Body of pancreas (tissue), 4 donors: ENCODE data around the gene GRK3. TPM values are rescaled to one million over a fixed set of nuclear protein-coding genes. Genes with fewer than 3 reads are reported as not detected.
"Not testable (repeated sequence)": the region's sequence is repeated elsewhere in the genome, so short reads cannot be mapped to it uniquely, and the experiment has no call there.

ENCODE experiments used
- ATAC-seq: fragments of 150-250 bp; one replicate; pipeline ENCODE4 v1.9.1; 2016
- DNase-seq, 4 donors: peaks; one replicate each; pipeline ENCODE4 v3.0.0-alpha.2; 2019
- H3K27ac ChIP-seq, 4 donors: fragments of 200-600 bp; sonication (generic); 1 replicate in 3 of 4; 2 replicates in 1 of 4; pipeline versions ENCODE4 v1.5.1 to v1.6.1; 2016 to 2019; ENCODE audit warnings: mild to moderate bottlenecking in 1 of 4, mixed read lengths in 1 of 4, moderate library complexity in 1 of 4
- H3K27me3 ChIP-seq, 2 donors: fragments of 200-600 bp; sonication (generic); one replicate each; pipeline ENCODE4 v1.6.0; 2016; ENCODE audit warnings: mild to moderate bottlenecking in 1 of 2
- H3K36me3 ChIP-seq, 2 donors: fragments of 200-600 bp; sonication (generic); replicated peaks in 1 of 2; 2 replicates each; pipeline ENCODE4 v1.5.1; 2016; ENCODE audit warnings: low read depth in 2 of 2; ENCODE audit not compliant: insufficient read depth in 1 of 2
- H3K4me1 ChIP-seq: fragments of 200-600 bp; sonication (generic); one replicate; pipeline ENCODE4 v1.6.0; 2016
- H3K4me3 ChIP-seq, 2 donors: fragments of 200-600 bp; sonication (generic); 1 replicate in 1 of 2; 2 replicates in 1 of 2; pipeline ENCODE4 v1.5.1; 2016 to 2019
- H3K9me3 ChIP-seq, 3 donors: fragments of 200-600 bp; sonication (generic); 1 replicate in 2 of 3; 2 replicates in 1 of 3; pipeline ENCODE4 v1.5.1; 2016
- POLR2A ChIP-seq, 3 donors: fragments of 450-650 bp; IDR thresholded peaks; one replicate each; pipeline ENCODE4 v1.6.1; 2016; ENCODE audit warnings: antibody characterized with exemption in 3 of 3, mild to moderate bottlenecking in 2 of 3
- WGBS, 2 donors: methylation state at CpG; one replicate each; pipeline ENCODE4 v1.1.5; 2017; 5-methylcytosine and 5-hydroxymethylcytosine counted together
- intact Hi-C: fragments of 100-400 bp; cut with DNase I; formaldehyde crosslinking; loops from one replicate; pipeline ENCODE4 v1.15.1; 2023
- total RNA-seq, 2 donors: library from RNA; depleted of rRNA; stranded (reverse); fragments of >200 nt; gene quantifications; one replicate each; pipeline ENCODE4 v1.1.0, GENCODE V29; 2016
- TF ChIP-seq, protein P1 (sequence below), 7 experiments: fragments of 450-650 bp in 4 of 7; fragments of 200-600 bp in 3 of 7; sonication (generic) in 3 of 7; IDR thresholded peaks; one replicate each; pipeline ENCODE4 v1.5.1; 2016 to 2019; ENCODE audit warnings: antibody characterized with exemption in 7 of 7

Gene GRK3
- total RNA-seq, 2 donors from 2014 or later, result 10.4 to 10.9 TPM

DNA sequence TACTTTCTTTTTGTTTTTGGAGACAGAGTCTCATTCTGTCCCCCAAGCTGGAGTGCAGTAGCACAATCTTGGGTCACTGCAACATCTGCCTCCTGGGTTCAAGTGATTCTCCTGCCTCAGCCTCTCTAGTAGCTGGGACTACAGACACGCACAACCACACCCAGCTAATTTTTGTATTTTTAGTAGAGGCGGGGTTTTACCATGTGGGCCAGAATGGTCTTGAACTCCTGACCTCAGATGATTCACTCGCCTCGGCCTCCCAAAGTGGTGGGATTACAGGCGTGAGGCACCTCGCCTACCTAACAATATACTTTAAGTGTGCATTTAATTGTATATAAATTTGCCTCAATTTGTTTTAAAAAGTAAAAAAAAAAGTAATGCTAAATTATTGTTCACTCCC is 38.4 kb downstream of the GRK3 start:
- H3K27me3 ChIP-seq, result no peaks in the 10 kb centered on the region
- no peaks in the 10 kb centered on the region for H3K4me1 ChIP-seq
- intact Hi-C loops, result no loop called here
- no peak overlapping the region for H3K27ac ChIP-seq
- TF ChIP-seq, protein P1, sequence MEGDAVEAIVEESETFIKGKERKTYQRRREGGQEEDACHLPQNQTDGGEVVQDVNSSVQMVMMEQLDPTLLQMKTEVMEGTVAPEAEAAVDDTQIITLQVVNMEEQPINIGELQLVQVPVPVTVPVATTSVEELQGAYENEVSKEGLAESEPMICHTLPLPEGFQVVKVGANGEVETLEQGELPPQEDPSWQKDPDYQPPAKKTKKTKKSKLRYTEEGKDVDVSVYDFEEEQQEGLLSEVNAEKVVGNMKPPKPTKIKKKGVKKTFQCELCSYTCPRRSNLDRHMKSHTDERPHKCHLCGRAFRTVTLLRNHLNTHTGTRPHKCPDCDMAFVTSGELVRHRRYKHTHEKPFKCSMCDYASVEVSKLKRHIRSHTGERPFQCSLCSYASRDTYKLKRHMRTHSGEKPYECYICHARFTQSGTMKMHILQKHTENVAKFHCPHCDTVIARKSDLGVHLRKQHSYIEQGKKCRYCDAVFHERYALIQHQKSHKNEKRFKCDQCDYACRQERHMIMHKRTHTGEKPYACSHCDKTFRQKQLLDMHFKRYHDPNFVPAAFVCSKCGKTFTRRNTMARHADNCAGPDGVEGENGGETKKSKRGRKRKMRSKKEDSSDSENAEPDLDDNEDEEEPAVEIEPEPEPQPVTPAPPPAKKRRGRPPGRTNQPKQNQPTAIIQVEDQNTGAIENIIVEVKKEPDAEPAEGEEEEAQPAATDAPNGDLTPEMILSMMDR (IDR thresholded peaks at IDR 0.05), result no peak
- no peak for TF ChIP-seq POLR2A (IDR thresholded peaks at IDR 0.05)
- H3K4me3 ChIP-seq, result no peak overlapping the region
- no peaks in the 10 kb centered on the region for H3K9me3 ChIP-seq
- H3K36me3 ChIP-seq, result no peaks in the 10 kb centered on the region
- no peak for ATAC-seq
- WGBS, 2 donors, result 90% methylated on average over 6 of the region's 6 CpGs
- DNase-seq, result no peak

DNA sequence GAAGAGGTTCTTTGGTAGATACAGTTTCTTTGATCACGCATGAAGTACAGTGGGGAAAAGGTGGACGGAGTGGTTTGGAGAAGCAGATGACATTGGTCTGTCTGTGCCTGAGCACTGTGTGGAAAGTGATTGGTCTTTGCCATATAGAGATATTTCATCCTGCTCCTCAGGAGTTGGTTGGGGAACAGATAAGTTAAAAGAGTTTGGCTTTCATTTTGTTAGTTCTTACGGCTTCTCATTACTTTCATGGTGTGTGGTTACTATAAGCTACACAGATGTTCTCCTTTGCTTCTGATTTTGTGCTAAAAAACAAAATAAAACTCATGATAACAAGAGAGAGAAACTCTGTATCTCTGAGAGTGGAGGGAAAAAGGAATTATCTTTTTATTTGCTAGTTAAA is 40.7 kb downstream of the GRK3 start:
- H3K27ac ChIP-seq, ATAC-seq, H3K9me3 ChIP-seq, H3K36me3 ChIP-seq, DNase-seq, H3K4me1 ChIP-seq, H3K4me3 ChIP-seq, intact Hi-C loops, H3K27me3 ChIP-seq: not testable (repeated sequence)
- WGBS, 2 donors, result 88 to 94% methylated on average over 3 of the region's 3 CpGs

DNA sequence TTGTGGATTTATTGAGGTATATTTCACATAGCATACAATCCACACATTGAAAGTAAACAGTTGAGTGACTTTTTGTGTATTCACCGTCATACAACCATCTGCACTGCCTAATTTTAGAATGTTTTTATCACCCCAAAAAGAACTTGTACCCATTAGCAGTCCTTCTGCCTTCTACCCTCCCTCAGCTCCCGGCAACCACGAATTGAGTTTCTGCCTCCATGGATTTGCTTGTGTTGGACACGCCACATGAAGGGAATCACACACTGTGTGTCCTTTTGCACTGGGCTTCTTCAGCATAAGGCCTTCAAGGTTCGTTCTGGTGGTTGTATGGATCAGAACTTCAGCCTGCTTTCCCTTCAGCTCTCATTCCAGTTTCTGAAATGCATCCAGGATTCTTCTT is 41.1 kb downstream of the GRK3 start:
- WGBS, 2 donors, result 90 to 95% methylated on average over 5 of the region's 5 CpGs
- not testable (repeated sequence) for ATAC-seq

DNA sequence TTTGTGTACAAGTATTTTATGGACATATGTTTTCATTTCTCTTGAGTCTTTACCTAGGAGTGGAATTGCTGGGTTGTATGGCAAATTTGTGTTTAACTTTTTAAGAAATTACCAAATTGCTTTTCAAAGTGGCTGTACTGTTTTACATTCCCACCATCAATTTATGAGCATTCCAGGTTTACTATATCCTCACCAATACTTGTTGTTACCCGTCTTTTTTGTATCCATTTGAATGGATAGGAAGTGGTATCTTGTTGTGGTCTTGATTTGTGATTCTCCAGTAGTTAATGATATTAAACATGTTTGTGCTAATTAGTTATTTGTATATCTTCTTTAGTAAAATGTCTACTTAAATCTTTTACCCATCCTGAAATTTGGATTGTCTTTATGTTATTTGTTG is 46.8 kb downstream of the GRK3 start:
- intact Hi-C loops, DNase-seq, H3K9me3 ChIP-seq, H3K27me3 ChIP-seq, H3K36me3 ChIP-seq, H3K4me3 ChIP-seq, H3K27ac ChIP-seq, H3K4me1 ChIP-seq, ATAC-seq: not testable (repeated sequence)
- 94 to 96% methylated on average over 1 of the region's 1 CpG for WGBS, 2 donors

More for the DNA sequence above, 41.1 kb downstream of the GRK3 start:
- H3K36me3 ChIP-seq, H3K9me3 ChIP-seq, H3K4me1 ChIP-seq, intact Hi-C loops, H3K27ac ChIP-seq, H3K27me3 ChIP-seq, H3K4me3 ChIP-seq, DNase-seq: not testable (repeated sequence)

DNA sequence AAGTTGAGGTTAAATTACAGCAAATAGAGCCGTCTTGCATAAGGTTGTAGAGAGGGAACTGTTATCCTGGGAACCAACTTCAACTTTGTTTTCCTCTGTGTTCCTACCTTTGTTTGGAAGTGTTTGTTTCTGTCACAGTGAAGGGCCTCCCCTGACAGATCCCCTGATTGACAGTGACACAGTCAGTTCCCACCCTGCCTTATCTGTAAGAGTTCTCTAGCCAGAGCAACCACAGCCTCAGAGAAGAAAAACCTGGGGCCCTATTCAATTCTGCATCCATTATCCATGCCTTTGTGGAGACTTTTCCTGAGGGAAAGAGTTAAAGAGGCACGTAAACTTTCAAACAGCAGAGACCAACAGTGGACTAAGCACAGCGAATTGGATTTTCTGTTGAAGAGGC is 48.7 kb downstream of the GRK3 start:
- intact Hi-C loops, H3K27ac ChIP-seq, H3K4me3 ChIP-seq, DNase-seq, ATAC-seq, H3K4me1 ChIP-seq, H3K36me3 ChIP-seq, H3K27me3 ChIP-seq, H3K9me3 ChIP-seq: not testable (repeated sequence)
- 90% methylated on average over 1 of the region's 3 CpGs; no CpG with 5 or more reads in 1 of the 2 donors for WGBS, 2 donors

DNA sequence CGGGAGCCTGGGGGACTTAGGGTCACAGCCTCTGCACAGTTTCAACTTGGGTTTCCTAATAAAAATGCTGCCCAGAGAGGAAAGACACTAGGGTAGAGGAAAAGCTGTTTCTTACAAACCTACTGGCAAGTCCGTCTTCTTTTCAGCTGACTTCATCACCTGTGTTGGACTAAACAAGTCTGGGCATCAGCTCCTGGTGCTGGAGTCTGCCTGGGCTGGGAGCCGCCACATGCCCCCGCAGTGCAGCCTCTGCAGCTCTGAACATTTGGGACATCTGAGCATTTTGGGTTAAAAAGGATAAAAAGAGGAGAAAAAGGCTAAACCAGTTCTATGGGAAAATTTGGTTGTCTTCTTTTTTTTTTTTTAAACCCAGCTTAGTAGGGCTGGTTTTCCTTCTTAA is 49.1 kb downstream of the GRK3 start:
- H3K36me3 ChIP-seq, H3K9me3 ChIP-seq, H3K27me3 ChIP-seq, intact Hi-C loops, ATAC-seq, H3K4me3 ChIP-seq, DNase-seq, H3K4me1 ChIP-seq, H3K27ac ChIP-seq: not testable (repeated sequence)
- 87 to 100% methylated on average over 2 to 3 of the region's 4 CpGs for WGBS, 2 donors

DNA sequence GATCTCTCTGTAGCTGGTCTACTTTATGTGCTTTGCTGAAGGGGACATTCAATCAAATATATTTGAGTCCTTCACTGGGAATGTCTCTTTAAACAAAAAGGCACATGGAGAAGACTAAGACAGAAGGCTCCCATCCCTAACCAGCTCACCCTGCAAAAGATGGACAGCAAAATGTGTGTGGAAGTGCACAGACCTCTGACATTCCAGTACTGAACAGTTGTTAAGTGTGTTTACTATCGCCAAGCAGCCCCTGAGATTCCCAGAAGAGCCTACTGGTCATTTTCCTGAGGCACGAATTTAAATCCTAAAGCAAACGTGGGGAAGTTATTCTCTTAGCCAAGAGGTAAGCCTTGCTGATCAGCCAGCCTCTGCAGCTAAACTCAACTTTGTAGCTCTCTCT is 50.3 kb downstream of the GRK3 start:
- H3K27me3 ChIP-seq, H3K4me1 ChIP-seq, intact Hi-C loops, H3K9me3 ChIP-seq, DNase-seq, H3K27ac ChIP-seq, H3K4me3 ChIP-seq, H3K36me3 ChIP-seq, ATAC-seq: not testable (repeated sequence)
- WGBS, 2 donors, result 61 to 70% methylated on average over 3 of the region's 3 CpGs

DNA sequence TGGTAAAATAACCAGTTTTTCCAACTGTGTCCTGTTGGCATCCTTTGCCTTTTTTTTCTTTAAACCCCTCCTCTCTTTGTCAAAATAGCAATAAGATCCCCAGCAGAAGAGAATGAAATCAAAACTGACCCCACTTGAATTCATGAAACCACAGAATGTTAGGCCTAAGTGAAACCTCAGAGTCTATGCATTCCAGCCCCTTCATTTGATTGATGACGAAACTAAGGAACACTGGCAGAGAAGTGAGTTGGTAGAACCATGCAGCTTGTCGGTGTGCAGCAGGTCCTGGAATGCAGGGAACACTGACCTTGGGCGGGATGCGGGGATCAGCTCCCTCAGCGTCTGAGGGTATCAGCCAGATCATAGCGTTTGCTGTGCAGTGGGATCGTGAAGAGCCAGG is 57.5 kb downstream of the GRK3 start:
- TF ChIP-seq, protein P1 (IDR thresholded peaks at IDR 0.05), result no peak
- TF ChIP-seq POLR2A (IDR thresholded peaks at IDR 0.05), result no peak
- no peaks in the 10 kb centered on the region for H3K27me3 ChIP-seq
- DNase-seq (peak in 1 of 4 donors; percentile 13), ATAC-seq (peak; percentile 59)
- H3K9me3 ChIP-seq, result no peaks in the 10 kb centered on the region
- no peak overlapping the region for H3K4me3 ChIP-seq
- WGBS, 2 donors, result 60 to 70% methylated on average over 7 of the region's 7 CpGs
- H3K36me3 ChIP-seq, result no peaks in the 10 kb centered on the region
- intact Hi-C loops, result no loop called here
- peaks cover 6% of the 10 kb centered on the region for H3K4me1 ChIP-seq
- H3K27ac ChIP-seq, result peak overlapping the region in 2 of 4 donors; percentile 40 to 41
